Measurements from ENCODE around the gene MYL4.
"Not testable (repeated sequence)": the region's sequence is repeated elsewhere in the genome, so short reads cannot be mapped to it uniquely, and the experiment has no call there.

MYL4 gene

GRCh38 chr17:47268964-47269363, 59.8 kb downstream of the MYL4 start:
- not testable (repeated sequence) for H3K9me3 ChIP-seq (ENCODE audit: control insufficient read depth, low read length); H3K4me3 ChIP-seq (ENCODE audit: insufficient read depth, low read depth, low read length); H3K36me3 ChIP-seq (ENCODE audit: control insufficient read depth, insufficient read depth, low read length); H3K27ac ChIP-seq (ENCODE audit: insufficient read depth, low read depth, low read length, poor library complexity, severe bottlenecking); H3K4me1 ChIP-seq (ENCODE audit: control insufficient read depth, insufficient read depth, low read length); H3K27me3 ChIP-seq (ENCODE audit: control insufficient read depth, insufficient read depth, low read length, poor library complexity, severe bottlenecking)
- WGBS, 2 experiments: 88 to 89% methylated on average over 3 of the region's 3 CpGs

- H3K27me3 ChIP-seq (ENCODE audit: control insufficient read depth, insufficient read depth, low read length, poor library complexity, severe bottlenecking); H3K27ac ChIP-seq (ENCODE audit: insufficient read depth, low read depth, low read length, poor library complexity, severe bottlenecking); H3K36me3 ChIP-seq (ENCODE audit: control insufficient read depth, insufficient read depth, low read length); H3K9me3 ChIP-seq (ENCODE audit: control insufficient read depth, low read length); H3K4me3 ChIP-seq (ENCODE audit: insufficient read depth, low read depth, low read length); H3K4me1 ChIP-seq (ENCODE audit: control insufficient read depth, insufficient read depth, low read length): not testable (repeated sequence)
These were observed 60.6 kb downstream of the MYL4 start for GRCh38 chr17:47269561-47270280.

GRCh38 chr17:47270946-47271705, 62.0 kb downstream of the MYL4 start:
- Histone ChIP-seq H3K9me3 (ENCODE audit: control insufficient read depth, low read length) (no peaks in the 10 kb centered on the region), H3K27me3 (ENCODE audit: control insufficient read depth, insufficient read depth, low read length, poor library complexity, severe bottlenecking) (no peaks in the 10 kb centered on the region), H3K4me3 (ENCODE audit: insufficient read depth, low read depth, low read length) (no peak overlapping the region), H3K27ac (ENCODE audit: insufficient read depth, low read depth, low read length, poor library complexity, severe bottlenecking) (no peak overlapping the region), H3K4me1 (ENCODE audit: control insufficient read depth, insufficient read depth, low read length) (peaks cover 24% of the 10 kb centered on the region), H3K36me3 (ENCODE audit: control insufficient read depth, insufficient read depth, low read length) (no peaks in the 10 kb centered on the region)
- 85 to 87% methylated on average over 2 of the region's 2 CpGs for WGBS, 2 experiments

- no peaks in the 10 kb centered on the region for H3K27me3 ChIP-seq (ENCODE audit: control insufficient read depth, insufficient read depth, low read length, poor library complexity, severe bottlenecking)
- H3K9me3 ChIP-seq (ENCODE audit: control insufficient read depth, low read length): no peaks in the 10 kb centered on the region
- H3K27ac ChIP-seq (ENCODE audit: insufficient read depth, low read depth, low read length, poor library complexity, severe bottlenecking): no peak overlapping the region
- 88 to 89% methylated on average over 1 of the region's 1 CpG for WGBS, 2 experiments
- no peak overlapping the region for H3K4me3 ChIP-seq (ENCODE audit: insufficient read depth, low read depth, low read length)
- H3K36me3 ChIP-seq (ENCODE audit: control insufficient read depth, insufficient read depth, low read length): no peaks in the 10 kb centered on the region
- peaks cover 26% of the 10 kb centered on the region for H3K4me1 ChIP-seq (ENCODE audit: control insufficient read depth, insufficient read depth, low read length)
These were observed 63.3 kb downstream of the MYL4 start for GRCh38 chr17:47272491-47272890.

DNA sequence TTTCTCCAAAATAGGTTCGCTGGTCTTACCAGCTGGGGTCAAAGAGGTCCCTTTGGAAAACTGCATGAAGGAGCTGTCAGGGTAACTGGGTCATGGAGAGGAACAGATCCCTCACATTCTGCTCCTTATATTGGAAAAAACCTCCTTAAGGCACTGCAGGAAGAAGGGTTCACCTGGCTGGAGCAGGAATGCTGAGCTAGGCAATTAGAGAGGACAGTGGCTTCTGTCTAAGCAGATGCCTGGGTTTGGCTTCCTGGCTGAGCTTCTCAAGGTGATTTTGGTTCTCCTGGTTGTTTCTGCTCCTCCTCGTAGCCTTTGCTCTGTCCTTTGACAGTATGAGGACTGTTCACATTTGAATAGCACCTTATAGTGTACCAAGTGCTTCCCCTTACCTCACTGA, 64.1 kb downstream of the MYL4 start:
- 93 to 97% methylated on average over 2 of the region's 2 CpGs for WGBS, 2 experiments

More for the DNA sequence above, 64.1 kb downstream of the MYL4 start:
- Histone ChIP-seq H3K27ac (ENCODE audit: insufficient read depth, low read depth, low read length, poor library complexity, severe bottlenecking) (no peak overlapping the region), H3K36me3 (ENCODE audit: control insufficient read depth, insufficient read depth, low read length) (no peaks in the 10 kb centered on the region), H3K9me3 (ENCODE audit: control insufficient read depth, low read length) (no peaks in the 10 kb centered on the region), H3K27me3 (ENCODE audit: control insufficient read depth, insufficient read depth, low read length, poor library complexity, severe bottlenecking) (no peaks in the 10 kb centered on the region), H3K4me1 (ENCODE audit: control insufficient read depth, insufficient read depth, low read length) (peaks cover 25% of the 10 kb centered on the region), H3K4me3 (ENCODE audit: insufficient read depth, low read depth, low read length) (no peak overlapping the region)

Data from ectodermal cell (in vitro differentiated cells).